HG02610 (cell line): ENCODE measurements around the gene SMYD3.

ENCODE experiments used
- ATAC-seq: cut with Tn5 transposase; IDR thresholded peaks from one replicate; pipeline ENCODE4 v1.9.1; 2021; ENCODE audit warnings: mild to moderate bottlenecking, moderate library complexity; ENCODE audit not compliant: unreplicated experiment

SMYD3 gene

DNA sequence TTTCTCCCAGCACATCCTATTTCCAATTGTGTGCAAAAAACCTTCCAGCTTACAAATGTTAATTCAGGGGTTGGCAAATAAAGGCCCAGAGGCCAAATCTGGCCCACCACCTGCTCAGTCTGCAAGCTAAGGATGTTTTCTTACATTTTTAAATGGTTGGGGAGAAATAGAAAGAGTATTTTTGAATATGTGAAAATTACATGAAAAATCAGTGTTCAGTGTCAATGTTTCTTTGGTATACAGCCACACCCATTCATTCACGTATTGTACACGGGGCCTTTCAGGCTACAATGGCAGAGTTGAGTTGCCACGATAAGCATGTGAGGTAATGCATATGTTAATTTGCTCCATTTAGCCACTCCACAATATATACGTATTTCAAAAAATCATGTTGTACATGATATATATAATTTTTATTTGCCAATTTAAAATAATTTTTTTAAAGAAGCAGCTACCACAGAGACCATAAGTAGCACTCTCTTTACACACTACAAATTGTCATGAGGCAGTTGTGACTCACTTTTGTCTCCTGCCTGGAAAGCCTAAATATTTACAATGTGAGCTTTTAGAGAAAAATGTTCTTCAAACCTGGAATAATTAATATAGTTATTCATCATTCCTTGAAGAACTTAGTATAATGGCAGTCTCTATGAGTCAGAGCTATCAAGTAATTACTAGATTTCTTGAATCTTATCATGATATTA lies 189.6 kb downstream of the SMYD3 start:
- no peak for ATAC-seq

DNA sequence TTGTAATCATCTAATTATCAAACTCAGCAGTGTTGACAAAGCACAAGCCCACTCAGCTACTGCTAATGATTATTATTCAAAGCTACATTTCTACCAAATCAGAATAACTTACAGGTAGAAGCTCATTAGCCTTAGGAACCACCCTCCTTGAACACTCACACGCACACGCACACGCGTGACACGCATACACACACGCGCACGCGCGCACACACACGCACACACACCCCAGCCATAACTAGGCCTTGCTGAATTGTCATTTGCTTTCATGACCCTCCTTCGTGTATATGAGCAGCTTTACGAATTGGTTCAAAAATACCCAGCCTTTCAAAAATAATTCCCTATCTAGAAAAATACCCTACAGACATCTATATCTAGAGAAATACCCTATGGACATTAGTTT lies 195.6 kb downstream of the SMYD3 start:
- no peak for ATAC-seq

DNA sequence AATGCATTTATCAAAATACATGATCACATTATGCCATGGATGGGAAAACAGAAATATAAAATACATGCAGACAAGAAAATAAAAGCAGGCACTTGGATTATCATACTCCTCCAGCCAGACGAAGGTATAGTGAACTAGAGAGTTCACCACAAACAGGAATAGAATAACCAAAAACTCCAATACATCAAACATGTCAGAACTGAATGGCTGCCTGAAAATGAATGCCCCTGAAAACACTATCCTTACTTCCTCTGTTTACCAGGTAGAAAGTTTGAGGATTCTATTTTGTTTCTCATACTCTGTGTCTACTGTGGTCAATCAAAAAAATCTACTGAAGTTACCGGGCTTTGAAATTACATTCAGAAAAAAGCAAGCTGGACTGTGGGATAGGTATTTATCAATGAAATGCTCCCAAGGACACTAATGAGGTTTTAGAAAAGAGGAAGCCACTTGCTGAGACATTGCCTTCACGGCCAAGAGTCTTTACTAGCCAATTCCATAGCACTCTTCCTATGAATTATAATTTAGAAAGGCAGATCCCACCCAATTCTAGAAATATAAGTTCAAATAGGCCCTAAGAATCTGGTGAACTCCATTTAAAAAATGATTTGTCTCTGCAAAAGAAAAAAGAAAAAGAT lies 197.7 kb downstream of the SMYD3 start:
- no peak for ATAC-seq

DNA sequence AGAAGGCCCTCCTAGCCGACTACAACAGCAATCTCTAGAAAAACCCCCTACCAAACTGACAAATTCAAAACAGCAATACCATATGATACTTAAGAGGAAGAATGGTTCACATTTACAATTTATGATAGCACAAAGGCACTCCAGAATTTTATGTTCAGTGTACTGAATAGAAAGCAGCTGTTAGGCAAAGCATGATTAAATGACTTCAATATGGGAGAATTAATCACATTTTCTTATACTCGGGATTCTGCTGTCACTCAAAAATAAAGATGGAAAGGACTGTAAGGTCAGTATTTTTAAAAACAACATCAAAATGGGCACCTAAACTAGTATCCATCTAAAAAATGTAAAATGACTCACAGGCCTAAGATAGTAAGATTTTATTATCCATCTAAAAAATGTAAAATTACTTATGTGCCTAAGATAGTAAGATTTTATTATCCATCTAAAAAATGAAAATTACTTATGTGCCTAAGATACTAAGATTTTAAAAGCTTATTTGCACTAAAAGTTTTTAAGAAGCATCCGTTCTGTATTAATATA lies 198.5 kb downstream of the SMYD3 start:
- ATAC-seq, result no peak

DNA sequence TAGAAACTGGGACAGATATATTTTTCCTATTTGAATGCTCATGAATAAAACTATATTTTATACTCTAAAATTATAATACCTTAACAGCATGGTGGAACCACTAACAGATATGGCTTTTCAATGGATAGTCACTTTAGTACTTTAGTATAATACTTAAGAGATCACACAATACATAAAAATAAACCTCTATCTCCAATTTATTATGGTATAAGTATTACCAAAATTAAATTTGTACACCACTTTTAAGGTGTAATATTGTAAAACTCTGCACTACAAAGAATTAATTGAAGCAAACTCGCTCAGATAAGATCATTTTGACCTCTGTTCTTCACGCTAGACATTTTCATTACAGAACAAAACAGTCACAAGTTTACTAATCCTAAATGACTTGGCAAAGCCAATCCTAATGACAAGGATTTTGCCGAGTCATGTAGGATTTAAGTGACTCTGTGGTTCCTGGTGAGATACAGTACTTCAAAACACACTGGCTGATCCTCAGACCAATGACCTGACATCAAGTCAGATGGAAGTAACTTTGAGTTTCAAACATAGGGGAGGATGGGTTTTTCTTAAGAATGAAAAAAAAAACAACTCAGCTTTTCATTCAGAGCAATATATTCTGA lies 200.6 kb downstream of the SMYD3 start:
- ATAC-seq, result no peak

DNA sequence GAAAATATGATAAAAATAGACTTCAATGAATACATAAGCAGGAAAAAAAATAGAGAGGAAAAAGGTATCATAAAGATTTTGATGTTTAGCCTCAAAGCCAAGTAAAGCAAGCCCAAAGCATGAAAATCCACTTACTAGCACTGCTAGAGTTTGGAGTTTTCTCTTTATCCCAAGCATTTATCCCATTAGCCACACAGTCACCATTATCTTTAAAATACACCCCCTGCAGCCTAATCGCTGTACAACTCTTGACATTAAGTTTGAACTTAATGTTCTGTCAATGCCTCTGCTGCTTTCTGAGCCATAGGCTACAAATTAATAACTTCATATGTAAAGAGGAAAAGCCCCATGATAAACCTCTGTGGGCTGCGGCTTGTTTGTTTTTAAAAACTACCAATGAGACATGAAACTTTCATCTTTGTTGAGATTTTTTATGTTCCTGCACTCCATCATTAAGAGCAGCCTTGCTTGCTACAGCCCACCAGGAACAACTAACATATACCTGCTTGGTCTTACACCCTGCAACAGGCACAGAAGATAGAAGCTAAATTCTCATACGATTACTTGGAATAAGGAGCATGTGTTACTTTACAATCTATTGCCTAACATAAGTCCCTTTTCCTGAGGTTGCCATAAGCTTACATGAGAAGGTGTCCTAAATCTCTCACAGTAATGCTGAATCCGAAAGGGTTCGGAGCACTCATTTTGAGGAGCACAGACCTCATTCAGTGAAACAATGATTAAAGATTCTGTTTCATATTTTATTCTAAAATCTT lies 202.4 kb downstream of the SMYD3 start:
- no peak for ATAC-seq

DNA sequence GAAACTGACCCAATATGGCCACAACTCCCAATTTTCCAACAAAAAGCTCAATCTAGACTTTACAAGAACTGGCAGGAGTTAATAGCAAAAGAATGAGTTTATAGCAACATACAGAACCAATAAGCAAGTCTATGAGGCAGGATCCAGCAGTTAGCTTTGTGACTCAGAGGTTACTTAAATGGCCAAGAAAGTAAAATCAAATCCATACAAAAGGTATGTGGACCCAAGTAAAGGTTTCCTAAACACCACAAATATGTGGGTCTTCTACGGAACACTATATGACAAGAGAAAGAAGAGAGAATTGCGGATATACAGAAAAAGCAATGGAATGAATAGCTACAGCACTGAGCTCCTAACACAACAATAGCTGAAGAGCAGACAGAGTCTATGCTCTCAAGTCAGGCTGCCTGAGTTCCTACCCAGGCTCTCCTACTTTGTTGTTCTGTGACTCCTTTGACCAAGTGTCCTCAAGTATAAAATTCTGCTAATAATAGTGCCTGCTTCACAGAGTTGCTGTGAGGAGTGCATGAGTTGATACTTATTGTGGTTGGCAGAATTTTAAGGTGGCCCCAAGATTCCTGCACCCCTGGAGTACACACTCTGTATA lies 204.3 kb downstream of the SMYD3 start:
- ATAC-seq, result no peak

DNA sequence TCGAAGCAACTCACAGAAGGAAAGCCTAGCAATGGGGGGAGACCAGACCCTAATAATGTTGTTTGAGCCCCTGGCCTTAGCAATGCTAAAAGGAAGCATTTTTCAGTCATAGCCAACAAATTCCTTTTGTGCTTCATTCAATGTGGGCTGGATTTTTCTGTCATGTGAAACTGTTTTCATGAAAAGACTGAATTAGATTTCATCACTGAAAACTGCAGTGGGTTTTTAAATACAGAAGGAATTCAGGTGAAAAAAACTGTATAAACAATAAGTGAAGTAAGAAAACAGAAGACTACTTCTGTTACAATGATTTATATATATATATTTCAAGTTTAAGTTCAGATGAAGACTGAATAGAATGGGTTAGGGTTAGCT lies 204.8 kb downstream of the SMYD3 start:
- ATAC-seq, result no peak

DNA sequence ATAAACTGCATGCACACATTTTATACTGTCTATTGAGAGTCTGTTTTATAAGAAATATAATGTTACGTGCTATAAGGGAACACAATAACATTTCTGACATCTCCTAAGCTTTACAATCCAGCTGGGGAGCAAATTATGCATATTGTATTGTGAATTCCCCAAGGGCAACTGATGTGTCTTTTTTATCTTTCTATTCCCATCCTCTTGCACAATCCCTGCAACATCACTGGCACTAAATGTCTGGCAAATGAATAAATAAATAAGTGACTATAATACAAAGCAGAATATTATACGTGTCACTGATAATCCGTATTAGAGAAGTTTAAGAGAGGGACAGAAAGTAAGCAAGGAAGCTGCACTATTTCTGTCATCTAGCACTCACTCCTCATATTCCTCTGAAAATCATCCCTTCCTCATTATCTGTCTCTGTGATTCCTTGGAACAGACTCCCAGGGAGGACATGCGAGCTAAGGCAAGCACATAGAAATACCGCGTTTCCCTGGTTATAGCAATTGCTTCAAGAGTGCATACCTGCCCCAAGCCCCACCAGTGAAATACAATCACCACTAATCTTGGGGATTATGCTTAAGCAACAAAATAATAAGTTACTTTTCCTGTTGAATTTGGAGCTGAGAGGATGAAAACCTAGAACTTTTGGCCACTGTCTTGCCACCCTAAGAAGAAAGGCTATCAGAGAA lies 205.4 kb downstream of the SMYD3 start:
- no peak for ATAC-seq

DNA sequence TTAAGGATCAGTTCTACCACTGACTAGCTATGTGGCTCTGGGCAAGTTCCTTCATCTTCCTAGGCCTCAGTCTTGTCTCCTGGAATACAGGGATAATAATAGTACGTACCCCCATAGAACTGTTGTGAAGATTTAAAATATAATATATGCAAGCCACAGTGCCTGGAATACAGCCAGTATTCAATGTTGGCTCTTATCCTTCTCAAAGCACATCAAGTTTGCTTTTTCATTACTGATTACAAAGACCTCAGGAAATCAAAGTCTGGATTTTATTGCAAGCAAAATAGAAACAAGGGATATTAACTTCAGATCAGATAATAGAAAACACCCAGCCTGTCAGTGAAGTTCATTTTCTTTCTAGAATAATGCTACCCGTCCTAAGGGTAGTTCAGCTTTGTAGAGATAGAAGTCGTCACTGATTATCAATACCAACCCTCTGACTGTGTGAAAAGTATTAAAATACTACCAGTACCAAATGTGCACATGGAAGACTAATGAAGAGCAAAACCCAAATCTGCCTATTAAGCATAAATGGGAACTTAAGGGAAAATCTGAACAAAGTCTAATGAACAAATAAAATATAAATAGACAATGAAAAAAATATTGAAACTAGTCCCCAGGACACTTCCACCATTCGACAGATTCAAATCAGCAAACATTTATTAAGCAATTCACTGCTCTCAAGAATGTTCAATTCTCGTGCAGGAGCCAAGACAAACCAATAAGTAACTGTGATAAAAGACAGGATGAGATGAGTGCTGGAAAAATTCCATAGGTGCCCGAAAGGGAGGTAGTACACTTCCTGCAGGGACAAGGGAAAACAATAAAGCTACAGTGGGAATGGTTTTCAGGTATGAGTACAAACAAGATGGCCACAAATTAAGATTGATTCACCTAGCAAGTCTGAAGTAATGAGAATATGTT lies 206.2 kb downstream of the SMYD3 start:
- no peak for ATAC-seq

DNA sequence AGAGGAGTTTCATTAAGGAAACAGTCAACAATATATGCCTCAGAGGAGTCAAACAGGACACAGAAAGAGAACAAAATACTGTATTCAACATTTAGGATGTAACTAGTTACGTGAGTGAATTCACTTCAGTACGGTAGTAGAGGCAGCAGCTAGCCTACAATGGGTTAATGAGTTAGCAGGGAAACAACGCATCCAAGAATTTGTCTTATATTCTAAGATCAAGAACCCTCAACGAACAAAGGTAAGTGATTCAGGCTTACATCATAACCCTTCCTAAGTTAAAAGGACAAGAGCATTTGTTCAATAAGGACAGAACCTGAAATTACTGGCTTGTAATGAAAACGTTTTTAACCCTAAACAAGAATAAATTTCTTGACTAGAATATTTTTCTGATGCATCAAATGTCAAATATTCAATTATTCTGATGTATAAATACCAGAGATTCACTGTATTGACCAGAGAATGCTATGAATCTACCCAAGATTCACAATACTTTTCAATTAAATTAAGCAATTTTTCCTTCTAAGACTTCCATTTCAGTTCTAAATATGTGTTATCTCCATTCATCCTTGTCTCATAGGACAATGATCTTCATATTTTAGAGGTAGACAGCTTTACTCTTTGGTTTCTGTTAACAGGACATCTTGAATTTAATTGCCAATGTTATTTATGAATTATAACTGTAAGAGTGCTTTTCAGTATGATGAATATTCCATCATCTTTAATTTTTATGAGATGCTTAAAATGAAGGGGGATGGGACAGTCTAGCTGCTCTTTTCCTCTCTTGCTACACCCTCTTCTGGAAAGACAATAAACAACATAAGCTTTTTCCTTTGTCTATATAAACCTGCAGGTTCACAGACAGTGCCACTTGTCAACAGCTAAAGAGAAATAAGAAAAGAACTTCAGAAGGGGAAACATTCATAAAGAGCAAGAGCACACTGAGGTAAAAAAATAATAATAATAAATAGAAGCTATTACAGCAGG lies 209.5 kb downstream of the SMYD3 start:
- ATAC-seq, result no peak

DNA sequence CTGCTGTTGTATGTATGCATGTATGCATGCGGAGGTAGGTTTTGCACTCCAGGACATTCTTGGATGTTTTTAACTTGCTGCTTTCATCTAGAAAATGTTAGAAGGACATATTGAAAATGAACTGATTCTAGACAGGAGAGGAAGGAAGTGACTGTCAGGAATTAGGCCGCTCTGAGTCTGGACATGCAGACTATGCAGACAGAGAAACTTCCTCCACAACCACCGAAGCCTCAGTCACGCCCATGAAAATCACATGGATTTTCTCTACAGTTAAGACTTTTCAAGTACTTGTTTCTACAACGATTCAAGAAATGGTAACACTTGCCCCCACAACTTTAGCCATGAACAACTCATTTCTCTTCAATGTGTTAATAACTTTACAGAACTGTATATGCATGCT lies 211.1 kb downstream of the SMYD3 start:
- no peak for ATAC-seq

DNA sequence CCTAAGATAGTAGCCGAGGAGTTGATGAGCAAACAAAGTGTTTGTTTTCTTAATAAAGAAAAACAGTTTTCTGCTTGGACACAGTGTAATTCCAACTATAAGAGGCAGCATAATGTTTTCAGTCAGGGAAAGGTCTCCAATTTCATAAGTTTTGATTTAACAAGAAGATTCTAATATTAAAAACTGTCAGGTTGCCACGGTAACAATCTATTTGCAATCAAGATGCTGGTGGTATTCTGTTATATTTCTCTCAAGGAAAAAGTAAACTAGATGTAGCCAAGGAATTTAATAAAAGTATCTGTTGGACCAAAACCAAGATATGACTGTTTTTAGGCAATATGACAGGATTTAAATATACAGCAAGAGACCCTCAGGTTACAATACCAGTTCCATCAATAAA lies 211.7 kb downstream of the SMYD3 start:
- no peak for ATAC-seq

DNA sequence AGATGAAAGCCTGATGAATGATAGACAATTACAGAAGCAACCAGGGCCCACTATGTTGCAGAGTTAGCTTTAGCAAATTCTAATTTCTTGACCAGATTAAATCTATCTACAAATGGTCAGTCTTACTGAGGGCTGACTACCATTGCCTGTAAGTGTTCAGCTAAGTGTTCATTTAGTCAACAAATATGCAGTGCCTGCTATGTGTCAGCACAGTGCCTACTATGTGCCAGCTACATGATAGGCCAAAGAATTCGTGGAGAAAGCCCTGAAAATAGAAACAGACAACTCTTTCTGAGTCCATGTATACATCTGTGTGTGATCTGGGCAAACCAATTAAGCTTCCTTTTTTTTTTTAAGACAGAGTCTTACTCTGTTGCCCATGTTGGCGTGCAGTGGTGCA lies 212.8 kb downstream of the SMYD3 start:
- no peak for ATAC-seq

DNA sequence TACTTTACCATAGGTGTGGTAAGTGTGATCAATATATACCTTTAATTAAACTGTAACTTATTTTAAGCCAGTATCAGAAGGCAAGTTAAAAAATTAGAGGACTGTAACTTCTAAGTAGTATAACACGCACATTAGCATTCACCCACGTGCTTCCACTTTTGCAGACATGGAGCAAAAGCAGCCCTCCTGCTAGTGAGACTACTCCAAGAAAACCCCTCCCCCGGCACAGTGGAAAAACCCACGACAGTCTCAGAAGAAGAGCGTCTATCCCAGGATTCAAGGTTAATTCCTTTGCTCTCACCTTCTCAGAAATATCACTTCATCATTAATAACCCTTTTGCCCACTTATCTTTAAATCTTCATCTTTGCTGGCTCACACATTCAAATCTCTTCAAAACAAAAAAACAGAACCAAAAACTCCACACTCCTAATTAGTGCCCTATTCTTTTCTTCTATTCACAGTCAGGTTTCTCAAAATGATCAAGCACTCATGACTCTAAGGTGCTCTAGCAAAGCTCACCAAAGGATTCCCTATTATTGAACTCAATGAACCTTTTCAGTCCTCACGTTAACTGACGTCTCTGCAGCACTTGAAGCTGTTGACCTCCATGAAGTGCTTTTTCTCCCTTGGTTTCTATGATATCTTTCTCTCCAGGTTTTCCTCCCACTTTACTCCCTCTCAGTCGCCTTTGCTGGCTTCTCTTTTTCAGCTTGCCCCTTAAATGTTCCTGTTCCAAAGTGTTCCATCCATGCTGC lies 213.5 kb downstream of the SMYD3 start:
- ATAC-seq, result no peak

DNA sequence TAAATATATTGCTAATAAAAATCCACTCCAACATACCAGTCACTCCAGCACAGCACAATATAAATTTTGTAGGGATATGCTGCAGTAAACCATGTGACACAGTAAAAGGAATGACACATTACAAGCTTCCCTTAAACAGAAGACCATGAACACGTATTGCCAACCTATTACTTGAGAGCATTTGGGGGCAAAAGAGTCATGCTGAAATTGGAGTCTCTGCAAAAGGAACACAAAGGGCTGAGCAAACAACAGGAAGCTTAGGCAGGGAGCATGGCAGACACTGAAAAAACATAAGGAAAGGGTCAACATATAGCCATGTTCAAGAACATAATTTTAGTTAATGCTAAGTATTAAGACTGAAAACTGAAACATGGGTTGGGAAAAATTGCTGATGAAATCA lies 214.5 kb downstream of the SMYD3 start:
- no peak for ATAC-seq

DNA sequence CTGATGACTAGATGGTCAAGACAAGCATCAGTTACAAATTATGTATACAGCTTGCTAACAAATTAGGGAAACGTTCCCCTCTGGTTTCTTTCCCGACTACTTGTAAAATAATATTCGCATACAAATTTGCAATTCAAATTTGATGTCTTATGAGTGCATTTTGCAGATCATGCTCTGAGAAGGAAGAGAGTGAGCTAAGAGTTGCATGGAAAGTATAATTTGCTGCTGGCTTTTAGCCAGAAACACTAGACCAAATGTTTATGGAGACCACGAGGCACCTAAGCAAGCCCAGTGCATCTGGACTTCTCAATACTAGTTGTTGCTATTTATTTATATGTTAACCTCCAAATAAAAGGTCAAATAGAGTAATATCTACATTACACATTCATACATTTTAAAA lies 216.0 kb downstream of the SMYD3 start:
- ATAC-seq, result no peak
